WTC11 (cell line): ENCODE results near the gene PPP1R15B. TPM values are rescaled to one million over a fixed set of nuclear protein-coding genes. Genes with fewer than 3 reads are reported as not detected.

Experiments used
- ATAC-seq: fragments of 200-7000 bp; cut with Tn5 transposase; 2 replicates; pipeline ENCODE4 v1.10.0; 2021; ENCODE audit warnings: mild to moderate bottlenecking, moderate library complexity
- CTCF ChIA-PET: fragments of 300-600 bp; sonication (Branson Sonifier 250); formaldehyde crosslinking; loops from one replicate; lab custom pipeline; 2021; ENCODE audit warnings: antibody characterized with exemption; lab: Charles Lee
- POLR2A ChIA-PET: fragments of 350-600 bp; sonication (Branson Sonifier 250); formaldehyde crosslinking; loops from one replicate; lab custom pipeline; 2021; ENCODE audit warnings: antibody characterized with exemption; lab: Charles Lee
- DNase-seq: peaks from one replicate; pipeline ENCODE4 v3.0.0; 2021; ENCODE audit warnings: low spot score
- H3K27ac Mint-ChIP-seq: 2 replicates; pipeline ENCODE4 v1.8.0; 2021; ENCODE audit warnings: mixed read lengths
- H3K27me3 Mint-ChIP-seq: 2 replicates; pipeline ENCODE4 v1.8.0; 2021; ENCODE audit warnings: low read depth, mild to moderate bottlenecking, moderate library complexity, mixed read lengths
- H3K36me3 Mint-ChIP-seq: 2 replicates; pipeline ENCODE4 v1.8.0; 2021; ENCODE audit warnings: mixed read lengths
- H3K4me1 Mint-ChIP-seq: 2 replicates; pipeline ENCODE4 v1.8.0; 2022; ENCODE audit warnings: mixed read lengths
- H3K4me3 Mint-ChIP-seq: 2 replicates; pipeline ENCODE4 v1.8.0; 2021; ENCODE audit warnings: mild to moderate bottlenecking, moderate library complexity, mixed read lengths
- H3K9me3 Mint-ChIP-seq: 2 replicates; pipeline ENCODE4 v1.8.0; 2021; ENCODE audit warnings: mixed read lengths
- AR ChIP-seq: fragments of 250-450 bp; sonication (Bioruptor Pico); IDR thresholded peaks from 2 replicates; pipeline ENCODE4 v1.9.0; 2021; ENCODE audit warnings: mild to moderate bottlenecking
- ATF1 ChIP-seq: sonication (generic); formaldehyde crosslinking; IDR thresholded peaks from 2 replicates; pipeline ENCODE4 v1.8.1; 2023; ENCODE audit warnings: mild to moderate bottlenecking, moderate library complexity, missing genetic modification reagents
- CDX4 ChIP-seq: fragments of 250-450 bp; sonication (Bioruptor Pico); IDR thresholded peaks from 2 replicates; pipeline ENCODE4 v1.9.0; 2021; ENCODE audit warnings: moderate library complexity, mild to moderate bottlenecking, inconsistent platforms, borderline replicate concordance
- CREB1 ChIP-seq: sonication (generic); formaldehyde crosslinking; IDR thresholded peaks from 2 replicates; pipeline ENCODE4 v1.8.0; 2023; ENCODE audit warnings: mild to moderate bottlenecking, missing genetic modification reagents
- E2F1 ChIP-seq: sonication (generic); formaldehyde crosslinking; IDR thresholded peaks from 2 replicates; pipeline ENCODE4 v1.8.0; 2022; ENCODE audit warnings: mild to moderate bottlenecking, missing genetic modification reagents
- ETV6 ChIP-seq: sonication (generic); formaldehyde crosslinking; IDR thresholded peaks from 2 replicates; pipeline ENCODE4 v1.8.1; 2022; ENCODE audit warnings: mild to moderate bottlenecking, missing genetic modification reagents
- FOXP1 ChIP-seq: sonication (generic); formaldehyde crosslinking; IDR thresholded peaks from 2 replicates; pipeline ENCODE4 v1.8.0; 2022; ENCODE audit warnings: missing genetic modification reagents, mild to moderate bottlenecking, moderate library complexity, borderline replicate concordance
- FOXP4 ChIP-seq: sonication (generic); formaldehyde crosslinking; IDR thresholded peaks from 2 replicates; pipeline ENCODE4 v1.8.0; 2022; ENCODE audit warnings: mild to moderate bottlenecking, missing genetic modification reagents
- HMGA2 ChIP-seq: fragments of 250-450 bp; sonication (Bioruptor Pico); IDR thresholded peaks from 2 replicates; pipeline ENCODE4 v1.4.0; 2021; ENCODE audit warnings: mild to moderate bottlenecking, moderate library complexity
- IRF2 ChIP-seq: sonication (generic); formaldehyde crosslinking; IDR thresholded peaks from 2 replicates; pipeline ENCODE4 v1.8.0; 2022; ENCODE audit warnings: low read depth, missing genetic modification reagents, borderline replicate concordance
- MAX ChIP-seq: sonication (generic); formaldehyde crosslinking; IDR thresholded peaks from 2 replicates; pipeline ENCODE4 v1.8.0; 2022; ENCODE audit warnings: mild to moderate bottlenecking, missing genetic modification reagents
- NR2C2 ChIP-seq: sonication (generic); formaldehyde crosslinking; IDR thresholded peaks from 2 replicates; pipeline ENCODE4 v1.8.0; 2022; ENCODE audit warnings: mild to moderate bottlenecking, missing genetic modification reagents
- PRRX2 ChIP-seq: fragments of 250-450 bp; sonication (Bioruptor Pico); IDR thresholded peaks from 2 replicates; pipeline ENCODE4 v1.8.0; 2021; ENCODE audit warnings: mild to moderate bottlenecking
- SMAD3 ChIP-seq: sonication (generic); formaldehyde crosslinking; IDR thresholded peaks from 2 replicates; pipeline ENCODE4 v1.8.0; 2022; ENCODE audit warnings: missing genetic modification reagents, mild to moderate bottlenecking, borderline replicate concordance
- TCF7 ChIP-seq: sonication (generic); formaldehyde crosslinking; IDR thresholded peaks from 2 replicates; pipeline ENCODE4 v1.8.0; 2022; ENCODE audit warnings: mild to moderate bottlenecking, low read depth, missing genetic modification reagents, moderate library complexity
- TEAD4 ChIP-seq: sonication (generic); formaldehyde crosslinking; IDR thresholded peaks from 2 replicates; pipeline ENCODE4 v1.8.0; 2022; ENCODE audit warnings: mild to moderate bottlenecking, missing genetic modification reagents
- TP53 ChIP-seq: sonication (generic); formaldehyde crosslinking; IDR thresholded peaks from 2 replicates; pipeline ENCODE4 v1.8.1; 2023; ENCODE audit warnings: mild to moderate bottlenecking, missing genetic modification reagents
- ZBTB21 ChIP-seq: sonication (generic); formaldehyde crosslinking; IDR thresholded peaks from 2 replicates; pipeline ENCODE4 v1.8.1; 2023; ENCODE audit warnings: mild to moderate bottlenecking, missing genetic modification reagents, borderline replicate concordance
- ZNF138 ChIP-seq: sonication (generic); formaldehyde crosslinking; conservative IDR thresholded peaks from 2 replicates; pipeline ENCODE4 v1.8.1; 2022; ENCODE audit warnings: mild to moderate bottlenecking, moderate library complexity, missing genetic modification reagents
- ZNF219 ChIP-seq: sonication (generic); formaldehyde crosslinking; IDR thresholded peaks from 2 replicates; pipeline ENCODE4 v1.8.0; 2023; ENCODE audit warnings: missing genetic modification reagents, mild to moderate bottlenecking, borderline replicate concordance
- total RNA-seq: library from RNA; stranded (reverse); gene quantifications from 3 replicates; pipeline ENCODE4 v1.2.3, GENCODE V29; 2021

PPP1R15B gene
- total RNA-seq, 1 experiment from 2014 or later, result 47.7 TPM

GRCh38 chr1:204435381-204435831, 23.8 kb upstream of the PPP1R15B start:
- Mint-ChIP-seq H3K9me3 (no peaks in the 10 kb centered on the region), H3K27ac (no peak overlapping the region), H3K4me1 (no peaks in the 10 kb centered on the region), H3K27me3 (no peaks in the 10 kb centered on the region), H3K4me3 (no peak overlapping the region), H3K36me3 (peaks cover 17% of the 10 kb centered on the region)
- CTCF ChIA-PET, result interaction anchor here (2.1 to 6.2 kb wide), 2 partner anchors 11 to 67 kb away, joined by 10 to 50 read pairs; no protein-coding TSS in a partner anchor
- POLR2A ChIA-PET, result interaction anchor here (0.6 kb wide), 1 partner anchor 237 kb away, joined by 3 read pairs; no protein-coding TSS in a partner anchor
- ATAC-seq (no peak), DNase-seq (no peak)
- TF ChIP-seq TP53, result no peak
- no peak for TF ChIP-seq ZNF138 (CRISPR knock-in tag)

GRCh38 chr1:204434116-204434755, 22.6 kb upstream of the PPP1R15B start:
- ChIA-PET CTCF (interaction anchor here (0.8 to 6.2 kb wide), 3 partner anchors 12 to 69 kb away, joined by 3 to 50 read pairs (median 4); no protein-coding TSS in a partner anchor), POLR2A (no interaction called here)
- no peak overlapping the region for H3K27ac Mint-ChIP-seq

More at GRCh38 chr1:204434116-204434755, 22.6 kb upstream of the PPP1R15B start:
- Mint-ChIP-seq H3K4me3 (no peak overlapping the region), H3K9me3 (no peaks in the 10 kb centered on the region), H3K36me3 (peaks cover 17% of the 10 kb centered on the region), H3K4me1 (no peaks in the 10 kb centered on the region), H3K27me3 (no peaks in the 10 kb centered on the region)
- TF ChIP-seq PRRX2 (CRISPR knock-in tag) (no peak), CREB1 (CRISPR knock-in tag) (no peak), E2F1 (CRISPR knock-in tag) (no peak), IRF2 (CRISPR knock-in tag) (no peak), ZNF219 (no peak), ZBTB21 (CRISPR knock-in tag) (no peak), FOXP1 (no peak), CDX4 (CRISPR knock-in tag) (no peak), ETV6 (no peak), TEAD4 (CRISPR knock-in tag) (no peak), FOXP4 (CRISPR knock-in tag) (no peak), NR2C2 (CRISPR knock-in tag) (no peak), TCF7 (CRISPR knock-in tag) (no peak), AR (CRISPR knock-in tag) (no peak), MAX (CRISPR knock-in tag) (no peak), SMAD3 (CRISPR knock-in tag) (no peak), ATF1 (CRISPR knock-in tag) (no peak), HMGA2 (CRISPR knock-in tag) (no peak)
- no peak for ATAC-seq
- no peak for DNase-seq
